PC-9 (cell line): Measurements from ENCODE around the gene CFH. TPM values are rescaled to one million over a fixed set of nuclear protein-coding genes. Genes with fewer than 3 reads are reported as not detected.

Experiments used
- BruUV-seq: library from RNA; stranded (reverse); fragments of 400-500 nt; replicated peaks from 2 replicates; lab custom pipeline; 2021; lab: Mats Ljungman, UMichigan
- CTCF ChIA-PET: fragments of 300-600 bp; sonication (Branson Sonifier 250); formaldehyde crosslinking; loops from one replicate; lab custom pipeline; 2022; ENCODE audit warnings: antibody characterized with exemption; lab: Charles Lee
- POLR2A ChIA-PET: fragments of 300-600 bp; sonication (Branson Sonifier 250); formaldehyde crosslinking; loops from one replicate; lab custom pipeline; 2022; ENCODE audit warnings: antibody characterized with exemption; ENCODE audit not compliant: unreplicated experiment; lab: Charles Lee
- DNase-seq, 2 experiments: peaks; one replicate each; pipeline versions ENCODE4 v3.0.0 to v3.0.0-alpha.2; 2015 to 2022; ENCODE audit warnings: mixed read lengths in 1 of 2
- H2AFZ ChIP-seq: fragments of 200-600 bp; sonication (generic); 2 replicates; pipeline ENCODE4 v1.8.1; 2017; ENCODE audit warnings: antibody characterized with exemption
- H3F3A ChIP-seq: fragments of 200-600 bp; sonication (generic); 2 replicates; pipeline ENCODE4 v1.8.1; 2017; ENCODE audit warnings: antibody characterized with exemption, mild to moderate bottlenecking, low read depth; ENCODE audit not compliant: insufficient read depth
- H3K27ac ChIP-seq: fragments of 200-600 bp; sonication (generic); 2 replicates; pipeline ENCODE4 v1.6.1; 2016; ENCODE audit warnings: mixed run types
- H3K27me3 ChIP-seq: fragments of 200-600 bp; sonication (generic); 2 replicates; pipeline ENCODE4 v1.6.1; 2016; ENCODE audit warnings: low read depth, mixed run types; ENCODE audit not compliant: insufficient read depth
- H3K36me3 ChIP-seq: fragments of 200-600 bp; sonication (generic); 2 replicates; pipeline ENCODE4 v1.6.1; 2016; ENCODE audit warnings: low read depth, mixed run types
- H3K4me1 ChIP-seq: fragments of 200-600 bp; sonication (generic); replicated peaks from 2 replicates; pipeline ENCODE4 v1.6.1; 2016; ENCODE audit warnings: mixed run types; ENCODE audit not compliant: insufficient read depth
- H3K4me2 ChIP-seq: fragments of 200-600 bp; sonication (generic); 2 replicates; pipeline ENCODE4 v1.6.1; 2017; ENCODE audit warnings: mixed run types
- H3K4me3 ChIP-seq: fragments of 200-600 bp; sonication (generic); 2 replicates; pipeline ENCODE4 v1.6.1; 2016; ENCODE audit warnings: mixed run types
- H3K79me2 ChIP-seq: fragments of 200-600 bp; sonication (generic); 2 replicates; pipeline ENCODE4 v1.6.1; 2017; ENCODE audit warnings: low read depth, mixed run types
- H3K9me2 ChIP-seq: fragments of 200-600 bp; sonication (generic); 2 replicates; pipeline ENCODE4 v1.8.1; 2017; ENCODE audit warnings: mild to moderate bottlenecking; ENCODE audit not compliant: insufficient read depth
- H3K9me3 ChIP-seq: fragments of 200-600 bp; sonication (generic); 2 replicates; pipeline ENCODE4 v1.8.1; 2016; ENCODE audit warnings: low read depth; ENCODE audit not compliant: insufficient read depth
- H4K20me1 ChIP-seq: fragments of 200-600 bp; sonication (generic); 2 replicates; pipeline ENCODE4 v1.8.1; 2017; ENCODE audit not compliant: insufficient read depth
- EZH2 ChIP-seq: fragments of 200-600 bp; sonication (generic); IDR thresholded peaks from 2 replicates; pipeline ENCODE4 v1.8.0; 2017; ENCODE audit warnings: antibody characterized with exemption, low read depth
- intact Hi-C: fragments of 100-400 bp; cut with micrococcal nuclease; formaldehyde crosslinking; loops from one replicate; pipeline ENCODE4 v1.10.0; 2022; ENCODE audit not compliant: unreplicated experiment
- total RNA-seq: library from RNA; stranded (reverse); gene quantifications from 2 replicates; pipeline ENCODE4 v1.2.3, GENCODE V29; 2021
- TF ChIP-seq, protein P1 (sequence below): fragments of 200-600 bp; sonication (generic); conservative IDR thresholded peaks from 2 replicates; pipeline ENCODE4 v1.6.1; 2017; ENCODE audit warnings: mixed run types, antibody characterized with exemption, mild to moderate bottlenecking, moderate library complexity

Gene CFH
- total RNA-seq, 1 experiment from 2014 or later: 3.8 TPM

- intact Hi-C loops: loop anchor here (10.0 kb wide), 1 partner anchor 631 kb away; no protein-coding TSS in a partner anchor
- CTCF ChIA-PET: interaction anchor here (0.6 kb wide), 1 partner anchor 377 kb away, joined by 3 read pairs; no protein-coding TSS in a partner anchor
- no TSS peak for BruUV-seq
Observed at GRCh38 chr1:196723325-196724185, 71.7 kb downstream of the CFH start.

DNA sequence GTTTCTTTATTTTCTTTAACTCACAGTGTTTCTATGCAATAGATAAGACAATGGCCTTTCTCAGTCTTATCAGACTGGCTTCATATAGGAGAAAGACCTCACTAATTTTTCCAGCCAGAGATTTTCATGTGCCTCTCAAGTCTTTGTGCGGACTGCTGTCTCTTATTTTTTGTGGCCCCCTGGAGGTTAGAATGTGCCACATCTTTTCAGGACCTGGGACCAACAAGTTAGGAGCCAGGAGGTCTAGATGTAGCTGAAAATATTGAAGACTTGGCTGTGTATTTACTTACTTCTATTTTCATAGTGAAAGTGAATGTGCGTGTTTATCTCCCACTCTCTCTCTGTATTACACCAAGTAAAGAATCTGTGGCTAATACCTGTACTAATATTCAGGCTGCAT lies 80.7 kb downstream of the CFH start:
- Histone ChIP-seq H3K79me2 (no peaks in the 10 kb centered on the region), H3K4me2 (no peak overlapping the region), H3F3A (no peaks in the 10 kb centered on the region), H3K9me2 (no peaks in the 10 kb centered on the region), H4K20me1 (no peaks in the 10 kb centered on the region), H3K4me3 (no peak overlapping the region), H3K27me3 (no peaks in the 10 kb centered on the region), H3K36me3 (no peaks in the 10 kb centered on the region), H3K27ac (no peak overlapping the region), H3K4me1 (no peaks in the 10 kb centered on the region), H2AFZ (no peak overlapping the region), H3K9me3 (no peaks in the 10 kb centered on the region)
- TF ChIP-seq, protein P1, sequence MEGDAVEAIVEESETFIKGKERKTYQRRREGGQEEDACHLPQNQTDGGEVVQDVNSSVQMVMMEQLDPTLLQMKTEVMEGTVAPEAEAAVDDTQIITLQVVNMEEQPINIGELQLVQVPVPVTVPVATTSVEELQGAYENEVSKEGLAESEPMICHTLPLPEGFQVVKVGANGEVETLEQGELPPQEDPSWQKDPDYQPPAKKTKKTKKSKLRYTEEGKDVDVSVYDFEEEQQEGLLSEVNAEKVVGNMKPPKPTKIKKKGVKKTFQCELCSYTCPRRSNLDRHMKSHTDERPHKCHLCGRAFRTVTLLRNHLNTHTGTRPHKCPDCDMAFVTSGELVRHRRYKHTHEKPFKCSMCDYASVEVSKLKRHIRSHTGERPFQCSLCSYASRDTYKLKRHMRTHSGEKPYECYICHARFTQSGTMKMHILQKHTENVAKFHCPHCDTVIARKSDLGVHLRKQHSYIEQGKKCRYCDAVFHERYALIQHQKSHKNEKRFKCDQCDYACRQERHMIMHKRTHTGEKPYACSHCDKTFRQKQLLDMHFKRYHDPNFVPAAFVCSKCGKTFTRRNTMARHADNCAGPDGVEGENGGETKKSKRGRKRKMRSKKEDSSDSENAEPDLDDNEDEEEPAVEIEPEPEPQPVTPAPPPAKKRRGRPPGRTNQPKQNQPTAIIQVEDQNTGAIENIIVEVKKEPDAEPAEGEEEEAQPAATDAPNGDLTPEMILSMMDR: peak; percentile 26; the same call in 1 of the 2 replicates
- no peak for TF ChIP-seq EZH2
- DNase-seq: no peak
- intact Hi-C loops: no loop called here
- POLR2A ChIA-PET: no interaction called here
- CTCF ChIA-PET: no interaction called here
- BruUV-seq: no TSS peak

More at GRCh38 chr1:196723325-196724185, 71.7 kb downstream of the CFH start:
- Histone ChIP-seq H3K27ac (no peak overlapping the region), H3K27me3 (no peaks in the 10 kb centered on the region), H3K4me3 (no peak overlapping the region), H3K9me3 (no peaks in the 10 kb centered on the region), H3K9me2 (no peaks in the 10 kb centered on the region; the same call in 1 of the 2 replicates), H2AFZ (0 out of 2 replicates have a peak overlapping the region, but pooled peaks have one; percentile 39), H3K36me3 (no peaks in the 10 kb centered on the region), H3K4me1 (no peaks in the 10 kb centered on the region), H3K79me2 (no peaks in the 10 kb centered on the region), H3F3A (no peaks in the 10 kb centered on the region), H4K20me1 (no peaks in the 10 kb centered on the region), H3K4me2 (no peak overlapping the region)
- POLR2A ChIA-PET: no interaction called here
- no peak for TF ChIP-seq EZH2
- TF ChIP-seq, protein P1: peak; percentile 91
- DNase-seq: peak in 1 of 2 experiments; percentile 58

GRCh38 chr1:196733091-196733970 lies 81.5 kb downstream of the CFH start:
- no peaks in the 10 kb centered on the region for H3K27me3 ChIP-seq
- H2AFZ ChIP-seq: peak overlapping the region; percentile 66
- no peaks in the 10 kb centered on the region for H3K4me1 ChIP-seq
- H3K27ac ChIP-seq: no peak overlapping the region
- no TSS peak for BruUV-seq
- H3K4me3 ChIP-seq: no peak overlapping the region
- H3K4me2 ChIP-seq: 0 out of 2 replicates have a peak overlapping the region, but pooled peaks have one; percentile 15
- no peaks in the 10 kb centered on the region for H4K20me1 ChIP-seq
- no peaks in the 10 kb centered on the region for H3F3A ChIP-seq
- intact Hi-C loops: no loop called here
- no peaks in the 10 kb centered on the region for H3K9me2 ChIP-seq
- H3K36me3 ChIP-seq: no peaks in the 10 kb centered on the region
- POLR2A ChIA-PET: no interaction called here
- CTCF ChIA-PET: no interaction called here
- no peaks in the 10 kb centered on the region for H3K79me2 ChIP-seq
- H3K9me3 ChIP-seq: no peaks in the 10 kb centered on the region
- TF ChIP-seq, protein P1: no peak
- no peak for TF ChIP-seq EZH2
- DNase-seq: no peak
